ENCODE results near the gene ARL14EP.

Gene ARL14EP

GRCh38 chr11:30304620-30305019, 18.3 kb upstream of the ARL14EP start:
- Histone ChIP-seq H3K4me1 (ENCODE audit: control insufficient read depth, insufficient read depth, low read length, unreplicated experiment) (no peaks in the 10 kb centered on the region), H3K79me2 (ENCODE audit: control insufficient read depth, insufficient read depth, low read length, unreplicated experiment) (no peaks in the 10 kb centered on the region), H2AFZ (ENCODE audit: low read length, unreplicated experiment) (no peak overlapping the region), H3K27ac (ENCODE audit: low read depth, low read length) (no peak overlapping the region), H3K27me3 (ENCODE audit: insufficient read depth, low read length) (peaks cover 12% of the 10 kb centered on the region), H3K36me3 (ENCODE audit: insufficient read depth, low read length) (no peaks in the 10 kb centered on the region), H3K4me3 (ENCODE audit: low read depth, low read length) (no peak overlapping the region)

- Histone ChIP-seq H3K4me3 (ENCODE audit: low read depth, low read length) (no peak overlapping the region), H3K4me1 (ENCODE audit: control insufficient read depth, insufficient read depth, low read length, unreplicated experiment) (no peaks in the 10 kb centered on the region), H3K79me2 (ENCODE audit: control insufficient read depth, insufficient read depth, low read length, unreplicated experiment) (no peaks in the 10 kb centered on the region), H3K27me3 (ENCODE audit: insufficient read depth, low read length) (peaks cover 33% of the 10 kb centered on the region), H3K27ac (ENCODE audit: low read depth, low read length) (no peak overlapping the region), H3K36me3 (ENCODE audit: insufficient read depth, low read length) (no peaks in the 10 kb centered on the region), H2AFZ (ENCODE audit: low read length, unreplicated experiment) (no peak overlapping the region)
These were observed 12.3 kb upstream of the ARL14EP start for GRCh38 chr11:30310623-30311022.

GRCh38 chr11:30311189-30311588, 11.7 kb upstream of the ARL14EP start:
- no peak overlapping the region for H2AFZ ChIP-seq (ENCODE audit: low read length, unreplicated experiment)
- H3K27ac ChIP-seq (ENCODE audit: low read depth, low read length) = no peak overlapping the region

GRCh38 chr11:30312243-30312642, 10.7 kb upstream of the ARL14EP start:
- no peak overlapping the region for H2AFZ ChIP-seq (ENCODE audit: low read length, unreplicated experiment)
- H3K79me2 ChIP-seq (ENCODE audit: control insufficient read depth, insufficient read depth, low read length, unreplicated experiment) = no peaks in the 10 kb centered on the region
- no peaks in the 10 kb centered on the region for H3K36me3 ChIP-seq (ENCODE audit: insufficient read depth, low read length)
- no peak overlapping the region for H3K27ac ChIP-seq (ENCODE audit: low read depth, low read length)
- peaks cover 33% of the 10 kb centered on the region for H3K27me3 ChIP-seq (ENCODE audit: insufficient read depth, low read length)
- no peak overlapping the region for H3K4me3 ChIP-seq (ENCODE audit: low read depth, low read length)
- no peaks in the 10 kb centered on the region for H3K4me1 ChIP-seq (ENCODE audit: control insufficient read depth, insufficient read depth, low read length, unreplicated experiment)

More at GRCh38 chr11:30311189-30311588, 11.7 kb upstream of the ARL14EP start:
- Histone ChIP-seq H3K4me1 (ENCODE audit: control insufficient read depth, insufficient read depth, low read length, unreplicated experiment) (no peaks in the 10 kb centered on the region), H3K36me3 (ENCODE audit: insufficient read depth, low read length) (no peaks in the 10 kb centered on the region), H3K79me2 (ENCODE audit: control insufficient read depth, insufficient read depth, low read length, unreplicated experiment) (no peaks in the 10 kb centered on the region), H3K27me3 (ENCODE audit: insufficient read depth, low read length) (peaks cover 33% of the 10 kb centered on the region), H3K4me3 (ENCODE audit: low read depth, low read length) (no peak overlapping the region)

GRCh38 chr11:30313580-30313979, 9.3 kb upstream of the ARL14EP start:
- Histone ChIP-seq H3K79me2 (ENCODE audit: control insufficient read depth, insufficient read depth, low read length, unreplicated experiment) (no peaks in the 10 kb centered on the region), H3K36me3 (ENCODE audit: insufficient read depth, low read length) (no peaks in the 10 kb centered on the region), H2AFZ (ENCODE audit: low read length, unreplicated experiment) (no peak overlapping the region), H3K27ac (ENCODE audit: low read depth, low read length) (no peak overlapping the region), H3K4me3 (ENCODE audit: low read depth, low read length) (no peak overlapping the region), H3K4me1 (ENCODE audit: control insufficient read depth, insufficient read depth, low read length, unreplicated experiment) (no peaks in the 10 kb centered on the region), H3K27me3 (ENCODE audit: insufficient read depth, low read length) (peaks cover 30% of the 10 kb centered on the region)

GRCh38 chr11:30314625-30315024, 8.3 kb upstream of the ARL14EP start:
- Histone ChIP-seq H3K4me3 (ENCODE audit: low read depth, low read length) (no peak overlapping the region), H3K27ac (ENCODE audit: low read depth, low read length) (no peak overlapping the region), H2AFZ (ENCODE audit: low read length, unreplicated experiment) (no peak overlapping the region), H3K36me3 (ENCODE audit: insufficient read depth, low read length) (no peaks in the 10 kb centered on the region), H3K27me3 (ENCODE audit: insufficient read depth, low read length) (peaks cover 21% of the 10 kb centered on the region), H3K4me1 (ENCODE audit: control insufficient read depth, insufficient read depth, low read length, unreplicated experiment) (no peaks in the 10 kb centered on the region), H3K79me2 (ENCODE audit: control insufficient read depth, insufficient read depth, low read length, unreplicated experiment) (no peaks in the 10 kb centered on the region)

- H3K36me3 ChIP-seq (ENCODE audit: insufficient read depth, low read length) = no peaks in the 10 kb centered on the region
- no peak overlapping the region for H3K4me3 ChIP-seq (ENCODE audit: low read depth, low read length)
- no peaks in the 10 kb centered on the region for H3K4me1 ChIP-seq (ENCODE audit: control insufficient read depth, insufficient read depth, low read length, unreplicated experiment)
- peaks cover 7% of the 10 kb centered on the region; the same call in 1 of the 2 replicates for H3K27me3 ChIP-seq (ENCODE audit: insufficient read depth, low read length)
- H3K79me2 ChIP-seq (ENCODE audit: control insufficient read depth, insufficient read depth, low read length, unreplicated experiment) = no peaks in the 10 kb centered on the region
- H3K27ac ChIP-seq (ENCODE audit: low read depth, low read length) = no peak overlapping the region
- H2AFZ ChIP-seq (ENCODE audit: low read length, unreplicated experiment) = no peak overlapping the region
These were observed 6.7 kb upstream of the ARL14EP start for GRCh38 chr11:30316237-30316636.

- H3K4me1 ChIP-seq (ENCODE audit: control insufficient read depth, insufficient read depth, low read length, unreplicated experiment) = peaks cover 1% of the 10 kb centered on the region
- no peaks in the 10 kb centered on the region for H3K79me2 ChIP-seq (ENCODE audit: control insufficient read depth, insufficient read depth, low read length, unreplicated experiment)
- H2AFZ ChIP-seq (ENCODE audit: low read length, unreplicated experiment) = no peak overlapping the region
- no peaks in the 10 kb centered on the region for H3K27me3 ChIP-seq (ENCODE audit: insufficient read depth, low read length)
- H3K36me3 ChIP-seq (ENCODE audit: insufficient read depth, low read length) = no peaks in the 10 kb centered on the region
- no peak overlapping the region for H3K27ac ChIP-seq (ENCODE audit: low read depth, low read length)
- no peak overlapping the region for H3K4me3 ChIP-seq (ENCODE audit: low read depth, low read length)
These were observed 5.9 kb upstream of the ARL14EP start for GRCh38 chr11:30317030-30317429.

- Histone ChIP-seq H2AFZ (ENCODE audit: low read length, unreplicated experiment) (no peak overlapping the region), H3K27ac (ENCODE audit: low read depth, low read length) (no peak overlapping the region), H3K4me1 (ENCODE audit: control insufficient read depth, insufficient read depth, low read length, unreplicated experiment) (peaks cover 27% of the 10 kb centered on the region), H3K79me2 (ENCODE audit: control insufficient read depth, insufficient read depth, low read length, unreplicated experiment) (peaks cover 34% of the 10 kb centered on the region), H3K4me3 (ENCODE audit: low read depth, low read length) (no peak overlapping the region), H3K27me3 (ENCODE audit: insufficient read depth, low read length) (no peaks in the 10 kb centered on the region), H3K36me3 (ENCODE audit: insufficient read depth, low read length) (no peaks in the 10 kb centered on the region)
These were observed 1.6 kb upstream of the ARL14EP start for GRCh38 chr11:30321321-30321720.

- peak overlapping the region; percentile 96 for H3K4me3 ChIP-seq (ENCODE audit: low read depth, low read length)
- peaks cover 43% of the 10 kb centered on the region for H3K79me2 ChIP-seq (ENCODE audit: control insufficient read depth, insufficient read depth, low read length, unreplicated experiment)
- no peak overlapping the region for H3K27ac ChIP-seq (ENCODE audit: low read depth, low read length)
- H2AFZ ChIP-seq (ENCODE audit: low read length, unreplicated experiment) = peak overlapping the region; percentile 91
- no peaks in the 10 kb centered on the region for H3K27me3 ChIP-seq (ENCODE audit: insufficient read depth, low read length)
- H3K4me1 ChIP-seq (ENCODE audit: control insufficient read depth, insufficient read depth, low read length, unreplicated experiment) = peaks cover 27% of the 10 kb centered on the region
- H3K36me3 ChIP-seq (ENCODE audit: insufficient read depth, low read length) = no peaks in the 10 kb centered on the region
These were observed 713 bp upstream of the ARL14EP start for GRCh38 chr11:30322191-30322590.

GRCh38 chr11:30326114-30326778, 3.3 kb downstream of the ARL14EP start:
- no peaks in the 10 kb centered on the region for H3K27me3 ChIP-seq (ENCODE audit: insufficient read depth, low read length)
- peaks cover 27% of the 10 kb centered on the region for H3K4me1 ChIP-seq (ENCODE audit: control insufficient read depth, insufficient read depth, low read length, unreplicated experiment)
- 0 out of 2 replicates have a peak, but pooled peaks cover 4% of the 10 kb centered on the region for H3K36me3 ChIP-seq (ENCODE audit: insufficient read depth, low read length)
- peaks cover 67% of the 10 kb centered on the region for H3K79me2 ChIP-seq (ENCODE audit: control insufficient read depth, insufficient read depth, low read length, unreplicated experiment)
- H2AFZ ChIP-seq (ENCODE audit: low read length, unreplicated experiment) = no peak overlapping the region
- no peak overlapping the region for H3K27ac ChIP-seq (ENCODE audit: low read depth, low read length)
- H3K4me3 ChIP-seq (ENCODE audit: low read depth, low read length) = no peak overlapping the region

Measured in ACC112 (cell line).